HFFc6 (cell line): ENCODE measurements around the gene GAS7. TPM values are rescaled to one million over a fixed set of nuclear protein-coding genes. Genes with fewer than 3 reads are reported as not detected.

Source experiments
- DNase-seq: peaks from one replicate; pipeline ENCODE4 v3.0.0-alpha.2; 2018
- H3K27ac Mint-ChIP-seq: 2 replicates; pipeline ENCODE4 v1.8.0; 2020; ENCODE audit warnings: mild to moderate bottlenecking, mixed read lengths
- H3K27me3 Mint-ChIP-seq: 2 replicates; pipeline ENCODE4 v1.8.0; 2021; ENCODE audit warnings: mild to moderate bottlenecking, moderate library complexity, mixed read lengths; ENCODE audit not compliant: insufficient read depth
- H3K36me3 Mint-ChIP-seq: 2 replicates; pipeline ENCODE4 v1.8.0; 2021; ENCODE audit warnings: low read depth, mixed read lengths
- H3K4me1 Mint-ChIP-seq: 2 replicates; pipeline ENCODE4 v1.8.0; 2020; ENCODE audit warnings: low read depth, mixed read lengths
- H3K4me3 Mint-ChIP-seq: 2 replicates; pipeline ENCODE4 v1.8.0; 2020; ENCODE audit warnings: mild to moderate bottlenecking, moderate library complexity, mixed read lengths
- H3K9me3 Mint-ChIP-seq: 2 replicates; pipeline ENCODE4 v1.8.0; 2020; ENCODE audit warnings: mild to moderate bottlenecking, mixed read lengths
- total RNA-seq, 6 experiments: library from RNA; stranded (reverse); fragmentation: NEBNext Ultra II Directional; extraction: Animal tissue kit (Norgen Biotek cat#: 25700); gene quantifications; 2 replicates in 1 of 6; 3 replicates in 5 of 6; pipeline ENCODE4 v1.2.3, GENCODE V29; 2021
- TF ChIP-seq, protein P1 (sequence below): fragments of 200-600 bp; sonication (generic); IDR thresholded peaks from 2 replicates; pipeline ENCODE4 v1.5.0; 2021; ENCODE audit warnings: antibody characterized with exemption, mild to moderate bottlenecking

The GAS7 gene
- total RNA-seq, 6 experiments from 2014 or later, result 1.4 to 7.4 (median 3.1) TPM

DNA sequence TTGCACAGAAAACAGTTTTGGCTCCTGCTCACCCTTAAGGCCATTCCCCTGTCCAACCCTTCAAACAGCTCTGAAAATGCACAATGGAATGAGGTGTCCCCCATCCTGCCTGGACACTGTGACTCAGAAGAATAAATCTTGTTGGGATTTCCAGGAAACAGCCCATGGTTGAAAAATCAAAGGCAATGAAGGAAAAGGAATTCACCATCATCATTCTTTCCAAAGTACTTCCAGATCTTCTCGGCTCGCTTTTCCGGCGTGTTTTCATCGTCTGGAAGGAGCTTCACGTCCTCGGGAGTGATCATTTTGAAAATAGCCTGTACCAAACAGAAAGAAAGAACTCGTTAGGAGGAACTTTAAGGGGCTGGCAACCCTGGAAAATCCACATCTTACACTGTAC, 297.6 kb downstream of the GAS7 start:
- H3K27ac Mint-ChIP-seq, result peak overlapping the region; percentile 73
- peak overlapping the region; percentile 68 for H3K4me3 Mint-ChIP-seq
- no peaks in the 10 kb centered on the region for H3K36me3 Mint-ChIP-seq
- peaks cover 28% of the 10 kb centered on the region; the same call in 1 of the 2 replicates for H3K4me1 Mint-ChIP-seq
- peak; percentile 71 for DNase-seq
- H3K9me3 Mint-ChIP-seq, result no peaks in the 10 kb centered on the region; the same call in 1 of the 2 replicates
- peaks cover 10% of the 10 kb centered on the region for H3K27me3 Mint-ChIP-seq
- TF ChIP-seq, protein P1, sequence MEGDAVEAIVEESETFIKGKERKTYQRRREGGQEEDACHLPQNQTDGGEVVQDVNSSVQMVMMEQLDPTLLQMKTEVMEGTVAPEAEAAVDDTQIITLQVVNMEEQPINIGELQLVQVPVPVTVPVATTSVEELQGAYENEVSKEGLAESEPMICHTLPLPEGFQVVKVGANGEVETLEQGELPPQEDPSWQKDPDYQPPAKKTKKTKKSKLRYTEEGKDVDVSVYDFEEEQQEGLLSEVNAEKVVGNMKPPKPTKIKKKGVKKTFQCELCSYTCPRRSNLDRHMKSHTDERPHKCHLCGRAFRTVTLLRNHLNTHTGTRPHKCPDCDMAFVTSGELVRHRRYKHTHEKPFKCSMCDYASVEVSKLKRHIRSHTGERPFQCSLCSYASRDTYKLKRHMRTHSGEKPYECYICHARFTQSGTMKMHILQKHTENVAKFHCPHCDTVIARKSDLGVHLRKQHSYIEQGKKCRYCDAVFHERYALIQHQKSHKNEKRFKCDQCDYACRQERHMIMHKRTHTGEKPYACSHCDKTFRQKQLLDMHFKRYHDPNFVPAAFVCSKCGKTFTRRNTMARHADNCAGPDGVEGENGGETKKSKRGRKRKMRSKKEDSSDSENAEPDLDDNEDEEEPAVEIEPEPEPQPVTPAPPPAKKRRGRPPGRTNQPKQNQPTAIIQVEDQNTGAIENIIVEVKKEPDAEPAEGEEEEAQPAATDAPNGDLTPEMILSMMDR, result no peak

GRCh38 chr17:9900044-9900594, 298.3 kb downstream of the GAS7 start:
- H3K4me3 Mint-ChIP-seq, result peak overlapping the region; percentile 68; the same call in 1 of the 2 replicates
- DNase-seq, result peak; percentile 26

DNA sequence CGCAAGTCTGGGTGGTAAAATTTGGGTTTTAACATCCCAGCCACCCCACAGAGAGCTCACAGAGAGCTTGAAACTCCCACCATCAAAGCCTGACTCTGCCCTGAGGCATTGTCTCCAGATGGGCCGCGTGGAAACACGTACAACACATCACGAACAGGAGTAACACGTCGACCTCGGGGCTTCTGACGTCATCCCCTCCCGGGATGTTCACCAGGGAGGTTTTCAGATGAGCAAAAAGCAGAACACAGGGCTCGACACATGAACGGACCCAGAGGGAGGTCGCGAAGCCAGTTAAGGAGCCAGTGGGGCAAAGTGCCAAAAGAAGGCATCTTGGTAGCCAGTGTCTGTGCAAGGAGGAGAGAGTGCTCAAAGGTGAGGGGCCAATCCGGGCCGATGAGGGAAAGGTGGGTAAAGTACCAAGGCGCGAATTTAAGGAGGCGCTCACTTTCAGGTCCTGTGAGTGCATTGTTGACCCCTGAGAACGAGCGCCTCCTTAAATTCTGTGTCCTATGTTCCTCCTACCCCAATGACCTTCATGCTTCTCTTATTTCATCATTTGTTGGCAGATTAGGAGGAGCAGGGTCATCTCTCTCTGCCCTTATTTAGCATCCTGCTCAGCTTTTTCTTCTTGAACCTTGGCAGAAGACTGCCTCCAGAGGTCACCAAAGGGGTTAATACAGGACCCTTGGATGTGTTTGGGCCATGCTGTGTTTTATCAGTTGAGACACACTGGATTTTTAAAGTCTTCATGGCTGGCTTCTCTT, 298.9 kb downstream of the GAS7 start:
- Mint-ChIP-seq H3K27ac (no peak overlapping the region; the same call in 1 of the 2 replicates), H3K4me1 (peaks cover 33% of the 10 kb centered on the region; the same call in 1 of the 2 replicates), H3K36me3 (no peaks in the 10 kb centered on the region), H3K9me3 (no peaks in the 10 kb centered on the region; the same call in 1 of the 2 replicates), H3K4me3 (no peak overlapping the region), H3K27me3 (peaks cover 10% of the 10 kb centered on the region)
- TF ChIP-seq, protein P1, result no peak
- no peak for DNase-seq

More at GRCh38 chr17:9900044-9900594, 298.3 kb downstream of the GAS7 start:
- TF ChIP-seq, protein P1, result no peak; the same call in 1 of the 2 replicates
- Mint-ChIP-seq H3K27me3 (peaks cover 10% of the 10 kb centered on the region), H3K9me3 (no peaks in the 10 kb centered on the region; the same call in 1 of the 2 replicates), H3K27ac (peak overlapping the region; percentile 73; the same call in 1 of the 2 replicates), H3K4me1 (peaks cover 28% of the 10 kb centered on the region; the same call in 1 of the 2 replicates), H3K36me3 (no peaks in the 10 kb centered on the region)

DNA sequence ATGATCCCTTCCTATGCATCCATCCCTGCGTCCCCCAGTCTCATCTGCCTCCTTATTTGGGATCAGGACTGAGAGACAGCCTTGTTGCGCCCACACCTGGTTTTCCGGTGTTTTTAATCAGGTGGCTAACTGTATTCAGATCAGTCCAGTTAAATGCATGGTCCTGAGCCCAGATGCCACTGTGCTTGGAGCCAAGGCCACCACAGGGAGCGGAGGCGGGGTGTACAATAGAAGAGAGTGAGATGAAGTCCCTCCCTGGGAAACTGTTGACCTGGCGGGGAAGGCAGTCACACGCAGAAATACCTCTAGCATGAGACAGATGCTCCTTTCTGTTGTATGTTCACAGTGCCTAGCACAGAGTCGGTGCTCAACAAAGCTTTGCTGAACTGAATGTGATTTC, 299.6 kb downstream of the GAS7 start:
- Mint-ChIP-seq H3K4me1 (peaks cover 39% of the 10 kb centered on the region; the same call in 1 of the 2 replicates), H3K9me3 (no peaks in the 10 kb centered on the region; the same call in 1 of the 2 replicates), H3K4me3 (no peak overlapping the region), H3K27ac (no peak overlapping the region), H3K36me3 (no peaks in the 10 kb centered on the region), H3K27me3 (peaks cover 12% of the 10 kb centered on the region)
- TF ChIP-seq, protein P1, result no peak
- DNase-seq, result no peak

- H3K27me3 Mint-ChIP-seq, result peaks cover 18% of the 10 kb centered on the region
- TF ChIP-seq, protein P1, result no peak
- H3K4me3 Mint-ChIP-seq, result no peak overlapping the region
- DNase-seq, result no peak
- H3K9me3 Mint-ChIP-seq, result peaks cover 6% of the 10 kb centered on the region
- no peak overlapping the region for H3K27ac Mint-ChIP-seq
- H3K4me1 Mint-ChIP-seq, result peaks cover 47% of the 10 kb centered on the region; the same call in 1 of the 2 replicates
- no peaks in the 10 kb centered on the region for H3K36me3 Mint-ChIP-seq
Measured at GRCh38 chr17:9897372-9897968, 300.9 kb downstream of the GAS7 start.
